ENCODE measurements around the gene ITPA.
A peak's percentile ranks its signal among the peaks of the same experiment; 100 is the strongest.
"Not testable (repeated sequence)": the region's sequence is repeated elsewhere in the genome, so short reads cannot be mapped to it uniquely, and the experiment has no call there.

Gene ITPA

GRCh38 chr20:3173610-3174441 is 35.5 kb upstream of the ITPA start:
- DNase-seq (ENCODE audit: low read depth), result peak; percentile 89

GRCh38 chr20:3174442-3175261 is 34.6 kb upstream of the ITPA start:
- DNase-seq (ENCODE audit: low read depth), result no peak

GRCh38 chr20:3175270-3175669 is 34.0 kb upstream of the ITPA start:
- DNase-seq (ENCODE audit: low read depth), result no peak

- DNase-seq (ENCODE audit: low read depth), result no peak
Measured at GRCh38 chr20:3177746-3178485, 31.4 kb upstream of the ITPA start.

GRCh38 chr20:3180319-3180718 is 29.0 kb upstream of the ITPA start:
- no peak for DNase-seq (ENCODE audit: low read depth)

- no peak for DNase-seq (ENCODE audit: low read depth)
Measured at GRCh38 chr20:3181270-3181669, 28.0 kb upstream of the ITPA start.

GRCh38 chr20:3182429-3182828 is 26.9 kb upstream of the ITPA start:
- not testable (repeated sequence) for DNase-seq (ENCODE audit: low read depth)

- DNase-seq (ENCODE audit: low read depth), result no peak
Measured at GRCh38 chr20:3183896-3184612, 25.2 kb upstream of the ITPA start.

GRCh38 chr20:3187861-3188260 is 21.4 kb upstream of the ITPA start:
- not testable (repeated sequence) for DNase-seq (ENCODE audit: low read depth)

GRCh38 chr20:3188823-3189413 is 20.4 kb upstream of the ITPA start:
- no peak for DNase-seq (ENCODE audit: low read depth)

- DNase-seq (ENCODE audit: low read depth), result no peak
Measured at GRCh38 chr20:3189561-3190131, 19.7 kb upstream of the ITPA start.

- DNase-seq (ENCODE audit: low read depth), result no peak
Measured at GRCh38 chr20:3190681-3191111, 18.6 kb upstream of the ITPA start.

- no peak for DNase-seq (ENCODE audit: low read depth)
Measured at GRCh38 chr20:3192226-3193015, 16.9 kb upstream of the ITPA start.

- DNase-seq (ENCODE audit: low read depth), result no peak
Measured at GRCh38 chr20:3193806-3194616, 15.3 kb upstream of the ITPA start.

GRCh38 chr20:3194617-3195280 is 14.5 kb upstream of the ITPA start:
- no peak for DNase-seq (ENCODE audit: low read depth)

GRCh38 chr20:3195590-3196237 is 13.6 kb upstream of the ITPA start:
- no peak for DNase-seq (ENCODE audit: low read depth)

GRCh38 chr20:3199206-3199605 is 10.1 kb upstream of the ITPA start:
- DNase-seq (ENCODE audit: low read depth), result no peak
